DMS53 (cell line): ENCODE measurements around the gene SWSAP1.
A peak's percentile ranks its signal among the peaks of the same experiment; 100 is the strongest.
"Not testable (repeated sequence)": the region's sequence is repeated elsewhere in the genome, so short reads cannot be mapped to it uniquely, and the experiment has no call there.

Experiments
- DNase-seq: peaks from one replicate; lab custom pipeline; 2025; lab: John Stamatoyannopoulos, UW

SWSAP1 gene

GRCh38 chr19:11374433-11375142 is at the start of gene SWSAP1:
Gene SWSAP1 (plus strand): TSS chr19:11374666. CDS start chr19:11374681, 15 bp downstream.
- DNase-seq: peak; percentile 99

GRCh38 chr19:11324748-11325389 is 49.6 kb upstream of the SWSAP1 start:
- no peak for DNase-seq

GRCh38 chr19:11325544-11325943 is 48.9 kb upstream of the SWSAP1 start:
- no peak for DNase-seq

- no peak for DNase-seq
Measured at GRCh38 chr19:11330127-11330526, 44.3 kb upstream of the SWSAP1 start.

GRCh38 chr19:11331502-11331901 is 43.0 kb upstream of the SWSAP1 start:
- DNase-seq: no peak

GRCh38 chr19:11332822-11333221 is 41.6 kb upstream of the SWSAP1 start:
- no peak for DNase-seq

GRCh38 chr19:11333838-11334237 is 40.6 kb upstream of the SWSAP1 start:
- peak; percentile 55 for DNase-seq

GRCh38 chr19:11335449-11336146 is 38.9 kb upstream of the SWSAP1 start:
- no peak for DNase-seq

- no peak for DNase-seq
Measured at GRCh38 chr19:11337080-11337479, 37.4 kb upstream of the SWSAP1 start.

GRCh38 chr19:11338121-11338520 is 36.3 kb upstream of the SWSAP1 start:
- no peak for DNase-seq

GRCh38 chr19:11338569-11339253 is 35.8 kb upstream of the SWSAP1 start:
- peak; percentile 33 for DNase-seq

- peak; percentile 95 for DNase-seq
Measured at GRCh38 chr19:11339254-11340098, 35.0 kb upstream of the SWSAP1 start, which contains the start of gene RAB3D. Gene RAB3D (minus strand): TSS chr19:11339657. CDS start chr19:11337399, 2,258 bp downstream.

GRCh38 chr19:11340099-11340467 is 34.4 kb upstream of the SWSAP1 start:
- not testable (repeated sequence) for DNase-seq

- no peak for DNase-seq
Measured at GRCh38 chr19:11342429-11342828, 32.0 kb upstream of the SWSAP1 start.

- peak; percentile 57 for DNase-seq
Measured at GRCh38 chr19:11345122-11345803, 29.2 kb upstream of the SWSAP1 start.

GRCh38 chr19:11346104-11346940 is 28.1 kb upstream of the SWSAP1 start, which contains the start of the genes CCDC159 and TMEM205:
Gene CCDC159 (plus strand): TSS chr19:11346519. CDS start chr19:11346607, 88 bp downstream.
Gene TMEM205 (minus strand): TSS chr19:11346268. CDS start chr19:11345619, 649 bp downstream.
- peak; percentile 99 for DNase-seq

GRCh38 chr19:11347546-11348039 is 26.9 kb upstream of the SWSAP1 start:
- DNase-seq: no peak

GRCh38 chr19:11349171-11349570 is 25.3 kb upstream of the SWSAP1 start:
- DNase-seq: no peak

- DNase-seq: not testable (repeated sequence)
Measured at GRCh38 chr19:11354102-11354501, 20.4 kb upstream of the SWSAP1 start.
